Effector memory CD4-positive, alpha-beta T cell (primary cell): Measurements from ENCODE around the gene APCS.

Experiments used
- DNase-seq, 3 donors: peaks; one replicate each; pipeline ENCODE4 v3.0.0-alpha.2; 2020
- H3K27ac ChIP-seq: 2 replicates; pipeline ENCODE4 v1.7.0; 2013; ENCODE audit warnings: mild to moderate bottlenecking, low read length, moderate library complexity; ENCODE audit not compliant: insufficient read depth, poor library complexity, severe bottlenecking
- H3K27me3 ChIP-seq: replicated peaks from 2 replicates; pipeline ENCODE4 v1.7.0; 2013; ENCODE audit warnings: mild to moderate bottlenecking, low read length; ENCODE audit not compliant: insufficient read depth, control insufficient read depth, poor library complexity, severe bottlenecking
- H3K36me3 ChIP-seq: 2 replicates; pipeline ENCODE4 v1.7.0; 2013; ENCODE audit warnings: mild to moderate bottlenecking, low read length, moderate library complexity; ENCODE audit not compliant: control insufficient read depth, insufficient read depth
- H3K4me1 ChIP-seq: 2 replicates; pipeline ENCODE4 v1.7.0; 2013; ENCODE audit warnings: low read length, mild to moderate bottlenecking; ENCODE audit not compliant: control insufficient read depth, insufficient read depth, poor library complexity, severe bottlenecking
- H3K4me3 ChIP-seq: 2 replicates; pipeline ENCODE4 v1.7.0; 2013; ENCODE audit warnings: low read length, low read depth, mild to moderate bottlenecking; ENCODE audit not compliant: insufficient read depth, poor library complexity, severe bottlenecking
- H3K9me3 ChIP-seq: 2 replicates; pipeline ENCODE4 v1.7.0; 2013; ENCODE audit warnings: mild to moderate bottlenecking, low read length, moderate library complexity; ENCODE audit not compliant: control insufficient read depth

APCS gene

DNA sequence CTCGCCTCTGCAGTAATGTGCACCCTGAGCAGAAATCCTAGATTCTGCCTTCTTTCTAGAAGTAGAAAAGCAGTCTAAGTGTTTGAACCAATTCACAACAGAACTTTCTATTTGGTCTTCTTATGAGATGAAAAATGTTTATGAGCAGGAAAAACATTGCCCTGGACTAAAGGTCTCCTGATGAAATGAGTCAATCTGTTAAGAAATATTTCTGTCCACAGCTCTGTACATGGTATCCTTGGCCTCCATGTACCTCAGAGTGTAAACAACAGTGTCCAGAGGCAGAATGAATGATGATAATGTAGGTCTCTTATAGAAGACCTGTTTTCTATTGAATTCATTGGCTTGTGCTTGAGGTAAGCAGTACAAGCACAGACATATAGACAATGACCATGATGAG, 6.2 kb upstream of the APCS start:
- no peak for DNase-seq
- Histone ChIP-seq H3K27ac (no peak overlapping the region), H3K4me1 (no peaks in the 10 kb centered on the region), H3K9me3 (no peaks in the 10 kb centered on the region), H3K27me3 (peaks cover 4% of the 10 kb centered on the region), H3K4me3 (no peak overlapping the region), H3K36me3 (no peaks in the 10 kb centered on the region)

DNA sequence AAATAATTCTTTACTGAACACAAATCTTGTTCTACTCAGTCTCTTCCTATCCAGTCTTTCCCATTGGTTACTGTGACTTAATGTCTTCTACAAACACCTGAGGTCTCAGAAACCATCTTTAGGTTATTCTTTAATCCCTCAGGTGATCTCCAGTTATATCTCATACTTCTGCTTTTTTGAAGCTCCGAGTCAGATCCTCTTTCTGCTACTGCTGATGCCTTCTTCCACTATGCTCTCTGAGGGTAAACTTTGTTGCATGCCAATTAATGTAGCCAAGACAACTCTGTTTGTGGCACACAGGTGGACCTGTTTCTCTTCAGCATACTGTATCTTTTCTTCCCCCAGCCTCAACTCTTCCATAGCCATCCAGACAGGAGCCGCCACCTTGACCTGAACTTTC, 3.1 kb upstream of the APCS start:
- no peak for DNase-seq
- H3K4me1 ChIP-seq: no peaks in the 10 kb centered on the region
- H3K36me3 ChIP-seq: no peaks in the 10 kb centered on the region

DNA sequence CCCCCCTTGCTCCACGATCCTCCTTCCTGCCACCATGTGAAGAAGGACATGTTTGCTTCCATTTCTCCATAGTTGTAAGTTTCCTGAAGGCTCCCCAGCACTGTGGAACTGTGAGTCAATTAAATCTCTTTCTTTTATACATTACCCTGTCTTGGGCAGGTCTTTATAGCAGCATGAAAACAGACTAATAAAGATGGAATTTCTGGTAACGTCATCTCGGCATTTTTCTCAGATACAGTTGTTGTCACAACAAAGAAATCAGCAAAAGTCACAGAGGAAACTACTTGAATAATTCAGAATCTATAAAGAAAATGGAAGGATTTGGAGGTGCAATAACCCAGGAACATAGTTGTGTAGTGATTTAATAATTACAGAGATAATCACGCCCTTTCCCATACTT, 4.4 kb downstream of the APCS start:
- no peak overlapping the region for H3K27ac ChIP-seq
- no peaks in the 10 kb centered on the region for H3K9me3 ChIP-seq
- H3K36me3 ChIP-seq: no peaks in the 10 kb centered on the region
- DNase-seq: no peak
- no peak overlapping the region for H3K4me3 ChIP-seq
- no peaks in the 10 kb centered on the region for H3K27me3 ChIP-seq
- no peaks in the 10 kb centered on the region for H3K4me1 ChIP-seq

More for the DNA sequence above, 3.1 kb upstream of the APCS start:
- H3K27ac ChIP-seq: no peak overlapping the region
- peaks cover 4% of the 10 kb centered on the region for H3K27me3 ChIP-seq
- no peak overlapping the region for H3K4me3 ChIP-seq
- H3K9me3 ChIP-seq: no peaks in the 10 kb centered on the region

DNA sequence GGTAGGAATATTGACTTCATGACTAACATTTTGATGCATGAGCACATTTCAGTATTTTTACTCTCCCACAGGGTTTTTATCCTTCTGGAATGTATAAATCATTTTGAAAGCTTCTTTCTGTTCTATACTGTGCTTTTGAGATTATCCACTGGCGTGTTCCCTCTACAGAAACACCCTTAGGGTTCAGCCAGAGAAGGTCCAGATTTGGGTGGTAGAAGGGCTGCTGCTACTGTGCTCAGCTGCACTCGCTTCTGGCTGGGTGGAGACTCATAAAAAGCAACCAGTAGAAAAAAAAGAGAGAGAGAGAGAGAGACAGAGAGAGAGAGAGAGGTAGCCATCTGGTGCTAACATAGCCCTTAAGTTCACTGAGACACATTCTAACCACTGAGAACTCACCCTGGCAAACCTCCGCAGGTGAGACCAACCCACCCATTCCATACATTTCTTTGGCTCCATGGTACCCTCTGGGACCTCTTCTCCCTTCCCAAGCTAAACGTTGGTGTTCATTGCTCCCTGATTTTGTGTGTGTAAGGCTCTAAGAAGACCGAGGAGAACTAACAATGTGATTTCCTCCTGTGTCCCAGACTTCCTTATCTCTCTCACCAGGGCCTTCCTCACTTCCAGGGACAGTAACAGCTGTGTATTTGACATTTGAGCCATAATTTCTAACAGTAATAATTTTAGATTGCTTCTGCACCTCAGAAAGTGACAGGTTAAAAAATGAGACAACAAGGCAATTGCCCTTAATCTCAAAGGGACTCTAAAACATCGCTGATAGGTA, 7.2 kb downstream of the APCS start:
- no peak for DNase-seq
- Histone ChIP-seq H3K36me3 (no peaks in the 10 kb centered on the region), H3K27ac (no peak overlapping the region)

DNA sequence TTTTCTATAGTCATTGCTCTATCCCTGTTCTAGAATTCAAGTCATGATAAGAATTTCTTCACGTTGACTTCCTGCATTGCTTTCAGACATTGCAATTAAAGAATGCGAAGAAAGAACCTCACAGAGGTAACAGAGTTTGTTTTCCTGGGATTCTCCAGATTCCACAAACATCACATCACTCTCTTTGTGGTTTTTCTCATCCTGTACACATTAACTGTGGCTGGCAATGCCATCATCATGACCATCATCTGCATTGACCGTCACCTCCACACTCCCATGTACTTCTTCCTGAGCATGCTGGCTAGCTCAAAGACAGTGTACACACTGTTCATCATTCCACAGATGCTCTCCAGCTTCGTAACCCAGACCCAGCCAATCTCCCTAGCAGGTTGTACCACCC, 10.6 kb downstream of the APCS start:
- Histone ChIP-seq H3K4me3 (no peak overlapping the region), H3K4me1 (no peaks in the 10 kb centered on the region), H3K9me3 (no peaks in the 10 kb centered on the region), H3K27ac (no peak overlapping the region), H3K27me3 (no peaks in the 10 kb centered on the region), H3K36me3 (no peaks in the 10 kb centered on the region)
- no peak for DNase-seq

More for the DNA sequence above, 7.2 kb downstream of the APCS start:
- Histone ChIP-seq H3K27me3 (no peaks in the 10 kb centered on the region), H3K4me3 (no peak overlapping the region), H3K4me1 (no peaks in the 10 kb centered on the region), H3K9me3 (no peaks in the 10 kb centered on the region)

GRCh38 chr1:159600894-159601293, 13.3 kb downstream of the APCS start:
- no peak for DNase-seq
- Histone ChIP-seq H3K9me3 (no peaks in the 10 kb centered on the region), H3K4me3 (no peak overlapping the region), H3K27ac (no peak overlapping the region), H3K4me1 (no peaks in the 10 kb centered on the region), H3K36me3 (no peaks in the 10 kb centered on the region), H3K27me3 (no peaks in the 10 kb centered on the region)

DNA sequence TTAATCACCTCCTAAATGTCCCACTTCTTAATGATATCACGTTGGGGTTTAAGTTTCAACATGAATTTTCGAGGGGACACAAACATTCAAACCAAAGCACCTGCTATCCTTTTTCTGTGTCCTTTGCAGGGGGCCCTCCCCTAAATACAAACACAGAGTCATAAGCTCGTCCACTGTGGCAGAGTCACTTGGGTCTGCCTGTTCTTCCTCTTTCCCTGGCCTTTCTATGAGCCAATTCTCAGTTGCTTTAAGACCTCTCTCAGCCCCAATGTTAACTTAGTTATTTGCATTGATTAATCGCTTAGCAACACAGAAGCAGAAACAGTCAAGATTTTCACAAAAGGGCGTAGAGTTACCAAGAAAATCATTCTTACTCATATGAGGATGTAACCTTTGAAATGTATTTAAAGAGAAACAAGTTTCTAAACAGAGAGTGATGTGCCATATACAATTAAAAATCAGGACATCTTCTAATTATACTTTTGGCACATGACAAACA, 14.9 kb downstream of the APCS start:
- DNase-seq: no peak
- Histone ChIP-seq H3K4me1 (no peaks in the 10 kb centered on the region), H3K36me3 (no peaks in the 10 kb centered on the region), H3K27me3 (no peaks in the 10 kb centered on the region), H3K4me3 (no peak overlapping the region), H3K9me3 (no peaks in the 10 kb centered on the region), H3K27ac (no peak overlapping the region)

GRCh38 chr1:159612211-159612885, 24.7 kb downstream of the APCS start:
- Histone ChIP-seq H3K4me3 (no peak overlapping the region), H3K27ac (no peak overlapping the region), H3K4me1 (no peaks in the 10 kb centered on the region), H3K27me3 (no peaks in the 10 kb centered on the region), H3K9me3 (no peaks in the 10 kb centered on the region), H3K36me3 (no peaks in the 10 kb centered on the region)
- DNase-seq: no peak

DNA sequence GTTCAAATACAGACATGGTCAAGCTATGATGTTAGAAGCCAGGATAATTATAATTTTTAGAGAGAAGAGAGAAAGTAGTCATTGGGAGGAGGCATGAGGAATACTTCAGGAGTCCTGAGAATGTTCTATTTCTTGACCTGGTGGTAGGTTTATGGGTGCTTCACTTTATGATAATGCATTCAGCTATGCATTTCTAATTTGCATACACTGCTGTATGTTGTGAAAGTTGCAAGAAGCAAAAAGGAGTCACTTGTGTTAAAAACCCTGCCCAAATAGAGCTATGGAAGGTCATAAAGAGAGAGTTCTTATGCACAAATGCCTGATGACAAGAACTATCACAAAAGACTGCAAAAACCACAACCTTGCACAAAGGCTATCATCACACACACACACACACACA, 45.3 kb downstream of the APCS start:
- Histone ChIP-seq H3K4me3 (no peak overlapping the region), H3K27me3 (no peaks in the 10 kb centered on the region), H3K9me3 (no peaks in the 10 kb centered on the region), H3K4me1 (no peaks in the 10 kb centered on the region), H3K27ac (no peak overlapping the region), H3K36me3 (no peaks in the 10 kb centered on the region)
- no peak for DNase-seq
